ENCODE data around the gene TRIM54.

TRIM54 gene

GRCh38 chr2:27324720-27325119 is 42.5 kb downstream of the TRIM54 start:
- ChIA-PET CTCF (no interaction called here), POLR2A (no interaction called here)
- no peak for TF ChIP-seq HOXD13 (CRISPR knock-in tag; IDR thresholded peaks at IDR 0.05; ENCODE audit: borderline replicate concordance)
- no peak for TF ChIP-seq ZNF10 (tag by site-specific recombination; IDR thresholded peaks at IDR 0.05)
- no peak for TF ChIP-seq ZBTB20 (tag by site-specific recombination; IDR thresholded peaks at IDR 0.05)
- no peak for TF ChIP-seq ZNF768 (tag by site-specific recombination; IDR thresholded peaks at IDR 0.05)
- H3K4me1 ChIP-seq (ENCODE audit: control insufficient read depth, insufficient read depth, low read length): peaks cover 6% of the 10 kb centered on the region; the same call in 1 of the 2 replicates
- H3K27ac ChIP-seq (ENCODE audit: extremely low read depth, low read depth, low read length): no peak overlapping the region
- no peaks in the 10 kb centered on the region for H3K9me3 ChIP-seq (ENCODE audit: control insufficient read depth, insufficient read depth, low read depth, low read length)
- peaks cover 21 to 41% of the 10 kb centered on the region in 2 experiments for H3K36me3 ChIP-seq (ENCODE audit: control insufficient read depth in 2 of 2, insufficient read depth in 1 of 2, low read length in 2 of 2)
- no peak overlapping the region for H3K4me3 ChIP-seq (ENCODE audit: low read depth, low read length)

DNA sequence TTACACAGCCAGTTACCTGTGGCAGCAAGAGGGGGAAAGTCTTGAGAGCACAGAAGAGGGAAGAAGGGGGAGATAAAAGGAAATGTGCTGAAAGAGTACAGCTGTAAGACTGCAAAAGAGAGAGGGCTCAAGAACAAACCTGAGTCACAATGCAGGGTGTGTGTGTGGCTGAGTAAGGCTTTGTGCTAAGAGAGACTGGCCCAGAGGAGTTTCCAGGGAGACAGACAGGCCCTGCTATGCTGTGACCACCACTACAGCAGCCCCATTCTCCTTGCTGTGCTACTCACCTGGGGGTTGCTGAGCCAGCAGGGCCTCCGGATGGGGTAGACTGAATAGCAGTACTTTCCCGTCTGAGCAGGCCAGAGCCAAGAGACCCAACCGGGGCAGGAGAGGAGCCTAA is 53.1 kb downstream of the TRIM54 start:
- POLR2A ChIA-PET: no interaction called here
- CTCF ChIA-PET: no interaction called here
- H3K27ac ChIP-seq (ENCODE audit: extremely low read depth, low read depth, low read length): no peak overlapping the region
- H3K4me3 ChIP-seq (ENCODE audit: low read depth, low read length): no peak overlapping the region
- H3K9me3 ChIP-seq (ENCODE audit: control insufficient read depth, insufficient read depth, low read depth, low read length): no peaks in the 10 kb centered on the region
- peaks cover 67 to 76% of the 10 kb centered on the region in 2 experiments for H3K36me3 ChIP-seq (ENCODE audit: control insufficient read depth in 2 of 2, insufficient read depth in 1 of 2, low read length in 2 of 2)
- H3K4me1 ChIP-seq (ENCODE audit: control insufficient read depth, insufficient read depth, low read length): no peaks in the 10 kb centered on the region
- TF ChIP-seq ZNF140 (tag by site-specific recombination; IDR thresholded peaks at IDR 0.05) (no peak), ZBTB7A (tag by site-specific recombination; IDR thresholded peaks at IDR 0.05; ENCODE audit: low read depth) (no peak), ZNF354C (tag by site-specific recombination; IDR thresholded peaks at IDR 0.05; ENCODE audit: borderline replicate concordance, low read depth) (no peak), EGR2 (tag by site-specific recombination; IDR thresholded peaks at IDR 0.05; ENCODE audit: low read depth) (no peak), ZNF426 (tag by site-specific recombination; IDR thresholded peaks at IDR 0.05) (no peak), KLF9 (tag by site-specific recombination; IDR thresholded peaks at IDR 0.05; ENCODE audit: low read depth) (no peak), HOXA7 (CRISPR knock-in tag; IDR thresholded peaks at IDR 0.05; ENCODE audit: borderline replicate concordance) (no peak), ZNF664 (tag by site-specific recombination; IDR thresholded peaks at IDR 0.05) (no peak)

DNA sequence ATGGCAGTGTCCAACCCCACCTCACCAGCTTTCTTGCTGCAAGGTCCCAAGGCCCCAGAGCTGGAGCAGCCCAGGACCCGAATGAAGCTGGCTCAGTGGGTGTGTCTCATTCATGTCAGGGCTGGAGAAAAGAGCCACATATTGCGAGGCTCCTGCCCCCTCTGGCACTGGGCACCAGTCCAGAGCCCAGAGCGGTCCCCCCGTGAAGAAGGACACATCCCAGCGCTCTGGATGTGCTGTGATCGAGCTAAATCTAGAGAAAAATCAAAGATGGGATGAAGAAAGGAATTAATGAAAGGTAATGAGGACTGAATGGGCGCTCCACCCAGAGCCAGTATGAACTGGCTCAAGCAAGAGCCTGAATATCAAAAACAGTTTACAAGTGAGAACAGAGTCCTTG is 53.9 kb downstream of the TRIM54 start:
- no peak for TF ChIP-seq REST (tag by site-specific recombination; IDR thresholded peaks at IDR 0.05)
- no peak for TF ChIP-seq ZNF514 (tag by site-specific recombination; IDR thresholded peaks at IDR 0.05)
- TF ChIP-seq ZNF18 (tag by site-specific recombination; IDR thresholded peaks at IDR 0.05): no peak
- TF ChIP-seq, protein P1, sequence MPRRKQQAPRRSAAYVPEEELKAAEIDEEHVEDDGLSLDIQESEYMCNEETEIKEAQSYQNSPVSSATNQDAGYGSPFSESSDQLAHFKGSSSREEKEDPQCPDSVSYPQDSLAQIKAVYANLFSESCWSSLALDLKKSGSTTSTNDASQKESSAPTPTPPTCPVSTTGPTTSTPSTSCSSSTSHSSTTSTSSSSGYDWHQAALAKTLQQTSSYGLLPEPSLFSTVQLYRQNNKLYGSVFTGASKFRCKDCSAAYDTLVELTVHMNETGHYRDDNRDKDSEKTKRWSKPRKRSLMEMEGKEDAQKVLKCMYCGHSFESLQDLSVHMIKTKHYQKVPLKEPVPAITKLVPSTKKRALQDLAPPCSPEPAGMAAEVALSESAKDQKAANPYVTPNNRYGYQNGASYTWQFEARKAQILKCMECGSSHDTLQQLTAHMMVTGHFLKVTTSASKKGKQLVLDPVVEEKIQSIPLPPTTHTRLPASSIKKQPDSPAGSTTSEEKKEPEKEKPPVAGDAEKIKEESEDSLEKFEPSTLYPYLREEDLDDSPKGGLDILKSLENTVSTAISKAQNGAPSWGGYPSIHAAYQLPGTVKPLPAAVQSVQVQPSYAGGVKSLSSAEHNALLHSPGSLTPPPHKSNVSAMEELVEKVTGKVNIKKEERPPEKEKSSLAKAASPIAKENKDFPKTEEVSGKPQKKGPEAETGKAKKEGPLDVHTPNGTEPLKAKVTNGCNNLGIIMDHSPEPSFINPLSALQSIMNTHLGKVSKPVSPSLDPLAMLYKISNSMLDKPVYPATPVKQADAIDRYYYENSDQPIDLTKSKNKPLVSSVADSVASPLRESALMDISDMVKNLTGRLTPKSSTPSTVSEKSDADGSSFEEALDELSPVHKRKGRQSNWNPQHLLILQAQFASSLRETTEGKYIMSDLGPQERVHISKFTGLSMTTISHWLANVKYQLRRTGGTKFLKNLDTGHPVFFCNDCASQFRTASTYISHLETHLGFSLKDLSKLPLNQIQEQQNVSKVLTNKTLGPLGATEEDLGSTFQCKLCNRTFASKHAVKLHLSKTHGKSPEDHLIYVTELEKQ (tag by site-specific recombination; IDR thresholded peaks at IDR 0.05; ENCODE audit: borderline replicate concordance): no peak
- no peak for TF ChIP-seq GLI4 (tag by site-specific recombination; IDR thresholded peaks at IDR 0.05)
- no peak for TF ChIP-seq ZNF670 (tag by site-specific recombination; IDR thresholded peaks at IDR 0.05; ENCODE audit: low read depth)
- TF ChIP-seq ZFP41 (tag by site-specific recombination; IDR thresholded peaks at IDR 0.05; ENCODE audit: borderline replicate concordance): no peak
- TF ChIP-seq ZNF521 (tag by site-specific recombination; IDR thresholded peaks at IDR 0.05): no peak
- Histone ChIP-seq H3K9me3 (ENCODE audit: control insufficient read depth, insufficient read depth, low read depth, low read length) (no peaks in the 10 kb centered on the region), H3K36me3 (ENCODE audit: control insufficient read depth in 2 of 2, insufficient read depth in 1 of 2, low read length in 2 of 2) (peaks cover 71 to 75% of the 10 kb centered on the region in 2 experiments), H3K4me3 (ENCODE audit: low read depth, low read length) (no peak overlapping the region), H3K27ac (ENCODE audit: extremely low read depth, low read depth, low read length) (no peak overlapping the region), H3K4me1 (ENCODE audit: control insufficient read depth, insufficient read depth, low read length) (no peaks in the 10 kb centered on the region)
- ChIA-PET POLR2A (no interaction called here), CTCF (no interaction called here)
